IMR-90 (cell line): ENCODE data around the gene CD34. TPM values are rescaled to one million over a fixed set of nuclear protein-coding genes. Genes with fewer than 3 reads are reported as not detected.

Experiments
- ATAC-seq: fragments of 200-7000 bp; cut with Tn5 transposase; 2 replicates; pipeline ENCODE4 v1.9.1; 2020; ENCODE audit warnings: low read depth, mild to moderate bottlenecking, moderate library complexity
- BruUV-seq: library from RNA; stranded (reverse); fragments of 400-500 nt; replicated peaks from 2 replicates; lab custom pipeline; 2021; lab: Mats Ljungman, UMichigan
- CTCF ChIA-PET: fragments of 300-600 bp; formaldehyde crosslinking; extraction: SDS; loops from one replicate; lab custom pipeline; 2021; ENCODE audit warnings: antibody characterized with exemption; lab: Yijun Ruan, JAX
- POLR2A ChIA-PET: fragments of 300-600 bp; sonication (Branson Sonifier 250); formaldehyde crosslinking; loops from one replicate; lab custom pipeline; 2022; ENCODE audit warnings: antibody characterized with exemption; ENCODE audit not compliant: unreplicated experiment; lab: Charles Lee
- DNase-seq: peaks from one replicate; pipeline ENCODE4 v3.0.0; 2013
- H2AFZ ChIP-seq: replicated peaks from 2 replicates; pipeline ENCODE3; 2013; ENCODE audit warnings: low read length, mild to moderate bottlenecking; ENCODE audit not compliant: poor library complexity
- H2AK5ac ChIP-seq: 2 replicates; pipeline ENCODE4 v1.6.1; 2013; ENCODE audit warnings: low read depth, low read length, inconsistent platforms
- H2AK9ac ChIP-seq: replicated peaks from 2 replicates; pipeline ENCODE3; 2013; ENCODE audit warnings: mild to moderate bottlenecking, low read depth, low read length, moderate library complexity; ENCODE audit not compliant: poor library complexity
- H2BK120ac ChIP-seq: 2 replicates; pipeline ENCODE4 v1.6.1; 2013; ENCODE audit warnings: low read depth, low read length, inconsistent platforms
- H2BK15ac ChIP-seq: 3 replicates; pipeline ENCODE4 v1.6.1; 2013; ENCODE audit warnings: low read depth, low read length, inconsistent platforms
- H2BK20ac ChIP-seq: 2 replicates; pipeline ENCODE4 v1.6.1; 2013; ENCODE audit warnings: low read depth, mild to moderate bottlenecking, inconsistent platforms, low read length, moderate library complexity
- H2BK5ac ChIP-seq: 2 replicates; pipeline ENCODE4 v1.6.1; 2013; ENCODE audit warnings: mild to moderate bottlenecking, low read depth, low read length, inconsistent platforms; ENCODE audit not compliant: poor library complexity, severe bottlenecking
- H3K14ac ChIP-seq: replicated peaks from 2 replicates; pipeline ENCODE4 v1.6.1; 2013; ENCODE audit warnings: low read depth, low read length, inconsistent platforms
- H3K18ac ChIP-seq: 2 replicates; pipeline ENCODE4 v1.6.1; 2013; ENCODE audit warnings: low read depth, low read length, control low read depth
- H3K23ac ChIP-seq: 2 replicates; pipeline ENCODE4 v1.6.1; 2013; ENCODE audit warnings: low read depth, low read length, inconsistent platforms
- H3K27ac ChIP-seq: 2 replicates; pipeline ENCODE4 v1.5.1; 2013; ENCODE audit warnings: mild to moderate bottlenecking, control low read depth, low read length; ENCODE audit not compliant: insufficient read depth
- H3K27me3 ChIP-seq: 2 replicates; pipeline ENCODE4 v1.6.1; 2013; ENCODE audit warnings: low read length; ENCODE audit not compliant: control insufficient read depth, insufficient read depth
- H3K36me3 ChIP-seq: 2 replicates; pipeline ENCODE4 v1.6.1; 2013; ENCODE audit warnings: low read length, mixed read lengths; ENCODE audit not compliant: control insufficient read depth, insufficient read depth
- H3K4ac ChIP-seq: 2 replicates; pipeline ENCODE4 v1.6.1; 2013; ENCODE audit warnings: low read depth, low read length, inconsistent platforms
- H3K4me1 ChIP-seq: 2 replicates; pipeline ENCODE4 v1.6.1; 2013; ENCODE audit warnings: low read length, mixed read lengths; ENCODE audit not compliant: control insufficient read depth, insufficient read depth
- H3K4me2 ChIP-seq: 2 replicates; pipeline ENCODE4 v1.6.1; 2013; ENCODE audit warnings: low read depth, mild to moderate bottlenecking, control low read depth, low read length, moderate library complexity
- H3K4me3 ChIP-seq: 2 replicates; pipeline ENCODE4 v1.5.1; 2013; ENCODE audit warnings: low read depth, mild to moderate bottlenecking, control low read depth, low read length, moderate library complexity; ENCODE audit not compliant: insufficient read depth
- H3K56ac ChIP-seq: 2 replicates; pipeline ENCODE4 v1.6.1; 2013; ENCODE audit warnings: low read length, inconsistent platforms; ENCODE audit not compliant: insufficient read depth; ENCODE audit errors: extremely low read depth
- H3K79me1 ChIP-seq, 2 experiments: 2 replicates each; pipeline ENCODE4 v1.6.1; 2013; ENCODE audit warnings: low read length in 2 of 2, inconsistent platforms in 1 of 2, low read depth in 1 of 2
- H3K9ac ChIP-seq: 2 replicates; pipeline ENCODE4 v1.6.1; 2013; ENCODE audit warnings: low read depth, low read length, control low read depth
- H3K9me1 ChIP-seq: 2 replicates; pipeline ENCODE4 v1.6.1; 2013; ENCODE audit warnings: low read length, inconsistent platforms; ENCODE audit not compliant: insufficient read depth
- H3K9me3 ChIP-seq: 2 replicates; pipeline ENCODE4 v1.6.1; 2013; ENCODE audit warnings: low read length; ENCODE audit not compliant: control insufficient read depth, insufficient read depth
- H4K20me1 ChIP-seq: 2 replicates; pipeline ENCODE4 v1.6.1; 2013; ENCODE audit warnings: low read length, inconsistent platforms; ENCODE audit not compliant: insufficient read depth
- H4K5ac ChIP-seq: 2 replicates; pipeline ENCODE4 v1.6.1; 2013; ENCODE audit warnings: mild to moderate bottlenecking, low read depth, low read length, control low read depth
- H4K8ac ChIP-seq, 2 experiments: 2 replicates each; pipeline ENCODE4 v1.6.1; 2013; ENCODE audit warnings: low read depth in 2 of 2, low read length in 2 of 2, control low read depth in 1 of 2, inconsistent platforms in 1 of 2
- H4K91ac ChIP-seq: 2 replicates; pipeline ENCODE4 v1.6.1; 2013; ENCODE audit warnings: low read depth, low read length, inconsistent platforms; ENCODE audit not compliant: insufficient read depth
- CEBPB ChIP-seq: IDR thresholded peaks from 2 replicates; pipeline ENCODE4 v1.6.1; 2012; ENCODE audit warnings: low read depth, low read length, improper control_type of control experiment
- CHD1 ChIP-seq: IDR thresholded peaks from 2 replicates; pipeline ENCODE4 v1.6.1; 2012; ENCODE audit warnings: low read depth, low read length, improper control_type of control experiment
- CTCF ChIP-seq: conservative IDR thresholded peaks from 2 replicates; pipeline ENCODE4 v1.5.1; 2012; ENCODE audit warnings: mild to moderate bottlenecking, low read depth, low read length, improper control_type of control experiment
- MAFK ChIP-seq: IDR thresholded peaks from 2 replicates; pipeline ENCODE4 v1.6.1; 2012; ENCODE audit warnings: low read depth, low read length, improper control_type of control experiment
- RAD21 ChIP-seq: IDR thresholded peaks from 2 replicates; pipeline ENCODE4 v1.6.1; 2012; ENCODE audit warnings: low read length, improper control_type of control experiment
- SMC3 ChIP-seq: fragments of 150-350 bp; IDR thresholded peaks from 2 replicates; pipeline ENCODE4 v1.6.1; 2016; ENCODE audit warnings: low read depth, mild to moderate bottlenecking, antibody characterized with exemption, low read length, moderate library complexity
- WGBS, 2 experiments: methylation state at CpG; one replicate each; pipeline versions ENCODE4 v1.1.5 to v1.1.7; 2013; ENCODE audit warnings: missing lambda C conversion rate in 2 of 2; ENCODE audit not compliant: insufficient read length in 1 of 2; ENCODE audit errors: extremely low coverage in 2 of 2; 5-methylcytosine and 5-hydroxymethylcytosine counted together
- dilution Hi-C: fragments of 300-500 bp; cut with HindIII; formaldehyde crosslinking; loops from one replicate; pipeline ENCODE4 v1.14.3; 2018; ENCODE audit warnings: low sequenced_read_pairs; ENCODE audit not compliant: unreplicated experiment
- in situ Hi-C: fragments of 300-500 bp; cut with MboI; formaldehyde crosslinking; loops from 3 replicates; pipeline ENCODE4 v1.14.3; 2019; ENCODE audit warnings: low sequenced_read_pairs, inconsistent platforms, mixed read lengths
- intact Hi-C: fragments of 100-400 bp; cut with micrococcal nuclease; formaldehyde crosslinking; loops from 2 replicates; pipeline ENCODE4 v1.10.0; 2022
- polyA plus RNA-seq, 3 experiments: library from polyadenylated mRNA; depleted of rRNA; stranded (reverse); fragments of >200 nt; gene quantifications; 2 replicates each; pipeline ENCODE4 v1.2.3, GENCODE V29; 2012; ENCODE audit warnings: low replicate concordance in 1 of 3
- total RNA-seq: library from RNA; depleted of rRNA; stranded (reverse); fragments of >200 nt; gene quantifications from 2 replicates; pipeline ENCODE4 v1.2.3, GENCODE V29; 2012

The CD34 gene
- total and polyA plus RNA-seq, 2 of the 4 experiments (the other 2 are of a cell fraction), result 0.14 TPM; not detected in 1

- TF ChIP-seq RAD21 (no peak), SMC3 (no peak), CHD1 (no peak), CEBPB (peak; percentile 47; the same call in 1 of the 2 replicates), MAFK (no peak), CTCF (no peak)
- in situ Hi-C loops (no loop called here), intact Hi-C loops (no loop called here), dilution Hi-C loops (no loop called here)
- Histone ChIP-seq H3K9ac (no peak overlapping the region), H3K23ac (no peak overlapping the region), H3K14ac (0 out of 2 replicates have a peak overlapping the region, but pooled peaks have one; percentile 36), H4K91ac (no peak overlapping the region), H3K56ac (no peak overlapping the region), H4K20me1 (no peaks in the 10 kb centered on the region), H3K4me3 (no peak overlapping the region), H4K8ac (no peak overlapping the region), H2AK5ac (no peak overlapping the region), H2BK15ac (no peak overlapping the region), H4K5ac (no peak overlapping the region), H3K36me3 (no peaks in the 10 kb centered on the region; the same call in 1 of the 2 replicates), H3K4me1 (peaks cover 9% of the 10 kb centered on the region), H2BK20ac (no peak overlapping the region), H3K9me3 (no peaks in the 10 kb centered on the region), H2BK5ac (no peak overlapping the region), H3K4me2 (no peak overlapping the region), H3K4ac (no peak overlapping the region), H3K27ac (no peak overlapping the region), H3K79me1 (peaks cover 5 to 26% of the 10 kb centered on the region in 2 experiments; a peak in 1 of 4 replicates), H2AFZ (no peak overlapping the region), H2BK120ac (no peak overlapping the region), H2AK9ac (no peak overlapping the region), H3K27me3 (no peaks in the 10 kb centered on the region), H3K9me1 (peaks cover 5% of the 10 kb centered on the region), H3K18ac (no peak overlapping the region)
- WGBS, 2 experiments, result no CpG with 5 or more reads among the region's 4 CpGs
- ATAC-seq (no peak), DNase-seq (no peak)
- CTCF ChIA-PET, result interaction anchor here (0.8 kb wide), 1 partner anchor 11 kb away, joined by 4 read pairs; no protein-coding TSS in a partner anchor
- POLR2A ChIA-PET, result no interaction called here
- no TSS peak for BruUV-seq
These were observed 52.1 kb downstream of the CD34 start for GRCh38 chr1:207858806-207859205.
